Uterus (tissue), 4 donors: ENCODE data around the gene SYCP3. TPM values are rescaled to one million over a fixed set of nuclear protein-coding genes. Genes with fewer than 3 reads are reported as not detected.
"Not testable (repeated sequence)": the region's sequence is repeated elsewhere in the genome, so short reads cannot be mapped to it uniquely, and the experiment has no call there.

ENCODE experiments used
- DNase-seq, 2 donors: peaks; one replicate each; pipeline ENCODE4 v3.0.0-alpha.2; 2019 to 2020
- H3K27ac ChIP-seq, 2 donors: fragments of 200-600 bp; sonication (generic); 1 replicate in 1 of 2; 2 replicates in 1 of 2; pipeline ENCODE4 v1.5.1; 2016 to 2018
- H3K27me3 ChIP-seq, 2 donors: fragments of 200-600 bp; sonication (generic); one replicate each; pipeline ENCODE4 v1.5.1; 2018 to 2019; ENCODE audit warnings: control low read depth in 1 of 2
- H3K36me3 ChIP-seq, 2 donors: fragments of 200-600 bp; sonication (generic); one replicate each; pipeline ENCODE4 v1.5.1; 2019; ENCODE audit warnings: control low read depth in 1 of 2
- H3K4me1 ChIP-seq, 2 donors: fragments of 200-600 bp; sonication (generic); one replicate each; pipeline ENCODE4 v1.5.1; 2018 to 2019; ENCODE audit warnings: control low read depth in 1 of 2
- H3K4me3 ChIP-seq, 2 donors: fragments of 200-600 bp; sonication (generic); 1 replicate in 1 of 2; 2 replicates in 1 of 2; pipeline ENCODE4 v1.5.1; 2018 to 2019; ENCODE audit warnings: mild to moderate bottlenecking in 1 of 2
- H3K9me3 ChIP-seq, 2 donors: fragments of 200-600 bp; sonication (generic); one replicate each; pipeline ENCODE4 v1.5.1; 2019; ENCODE audit warnings: control low read depth in 1 of 2
- CTCF ChIP-seq, 4 experiments: fragments of 200-600 bp in 2 of 4; fragments of 450-650 bp in 2 of 4; sonication (generic) in 2 of 4; IDR thresholded peaks; one replicate each; pipeline ENCODE4 v1.5.1; 2016 to 2019; ENCODE audit warnings: antibody characterized with exemption in 4 of 4, mild to moderate bottlenecking in 2 of 4, moderate library complexity in 1 of 4
- POLR2A ChIP-seq, 2 donors: fragments of 450-650 bp; IDR thresholded peaks; one replicate each; pipeline ENCODE4 v1.6.1; 2016; ENCODE audit warnings: antibody characterized with exemption in 2 of 2, mild to moderate bottlenecking in 1 of 2, moderate library complexity in 1 of 2
- intact Hi-C: fragments of 100-400 bp; cut with DNase I; formaldehyde crosslinking; loops from one replicate; pipeline ENCODE4 v1.15.1; 2023; ENCODE audit warnings: low total_unique reads
- small RNA-seq: library from RNA; depleted of rRNA; stranded (forward); fragments of <200 nt; gene quantifications from one replicate; pipeline ENCODE3, GENCODE V24; 2016
- total RNA-seq, 4 donors: library from RNA; depleted of rRNA in 3 of 4; stranded (reverse); fragments of >200 nt in 3 of 4; gene quantifications; one replicate each; pipeline versions ENCODE4 v1.1.0 to v1.2.4, GENCODE V29; 2014 to 2023
- donor health status: DM: yes; HTN: yes; CAD: no.

The SYCP3 gene
- total RNA-seq, 4 donors from 2014 or later = 0.14 TPM; not detected in 3

- Histone ChIP-seq H3K4me1 (no peaks in the 10 kb centered on the region), H3K27ac (no peak overlapping the region), H3K36me3 (no peaks in the 10 kb centered on the region), H3K27me3 (no peaks in the 10 kb centered on the region), H3K4me3 (no peak overlapping the region), H3K9me3 (no peaks in the 10 kb centered on the region)
- TF ChIP-seq POLR2A (IDR thresholded peaks at IDR 0.05) = no peak
- no peak for TF ChIP-seq CTCF (IDR thresholded peaks at IDR 0.05)
- DNase-seq = no peak
- intact Hi-C loops = no loop called here
Measured at GRCh38 chr12:101685092-101685491, 54.2 kb downstream of the SYCP3 start.

GRCh38 chr12:101681627-101682026 lies 57.6 kb downstream of the SYCP3 start:
- H3K27me3 ChIP-seq, DNase-seq, H3K4me1 ChIP-seq, H3K4me3 ChIP-seq, intact Hi-C loops, H3K9me3 ChIP-seq, H3K36me3 ChIP-seq, H3K27ac ChIP-seq: not testable (repeated sequence)

GRCh38 chr12:101680647-101681046 lies 58.6 kb downstream of the SYCP3 start:
- Histone ChIP-seq H3K4me3 (no peak overlapping the region), H3K36me3 (no peaks in the 10 kb centered on the region), H3K9me3 (no peaks in the 10 kb centered on the region), H3K27ac (no peak overlapping the region), H3K4me1 (no peaks in the 10 kb centered on the region), H3K27me3 (no peaks in the 10 kb centered on the region)
- no peak for TF ChIP-seq POLR2A (IDR thresholded peaks at IDR 0.05)
- intact Hi-C loops = no loop called here
- no peak for DNase-seq

- TF ChIP-seq POLR2A (IDR thresholded peaks at IDR 0.05) = no peak
- TF ChIP-seq CTCF (IDR thresholded peaks at IDR 0.05) = no peak
- Histone ChIP-seq H3K36me3 (no peaks in the 10 kb centered on the region), H3K4me3 (no peak overlapping the region), H3K9me3 (no peaks in the 10 kb centered on the region), H3K27me3 (no peaks in the 10 kb centered on the region), H3K4me1 (no peaks in the 10 kb centered on the region), H3K27ac (no peak overlapping the region)
- intact Hi-C loops = no loop called here
- no peak for DNase-seq
Measured at GRCh38 chr12:101680240-101680639, 59.0 kb downstream of the SYCP3 start.

Small RNA genes lying within 50 kb of the gene (small RNA-seq; reads per million reads assigned to genes)
- gene RNA5SP368 (not detected), gene RNU6-101P (not detected), gene RNY1P16 (not detected)

Other genes with a start within 250 kb of the SYCP3 start
- gene MYBPC1, start 144.5 kb downstream of the SYCP3 start, total RNA-seq = under 1 TPM in 2 of 4 donors, not detected in 2; 0.14 to 0.73 TPM
- gene CHPT1, start 41.8 kb downstream of the SYCP3 start, total RNA-seq = 100 to 1,000 TPM in 1 of 4 donors, 10 to 100 TPM in 3; 22.5 to 105 (median 51.1) TPM
- gene GNPTAB, start 91.5 kb upstream of the SYCP3 start, total RNA-seq = 10 to 100 TPM in 3 of 4 donors, 1 to 10 TPM in 1; 3.8 to 38.7 (median 26.1) TPM
- 10 to 100 TPM in 2 of 4 donors, 1 to 10 TPM in 2; 2.0 to 25.4 (median 9.9) TPM for gene DRAM1, start 138.1 kb upstream of the SYCP3 start, total RNA-seq